NB4 (cell line): Measurements from ENCODE around the gene CACUL1.
"Not testable (repeated sequence)": the region's sequence is repeated elsewhere in the genome, so short reads cannot be mapped to it uniquely, and the experiment has no call there.

ENCODE experiments used
- DNase-seq: peaks from one replicate; pipeline ENCODE4 v3.0.0; 2010; ENCODE audit warnings: low read depth
- H3K4me3 ChIP-seq: one replicate; pipeline ENCODE4 v1.5.1; 2011; ENCODE audit warnings: mild to moderate bottlenecking, low read depth, low read length, moderate library complexity
- MYC ChIP-seq: IDR thresholded peaks from 2 replicates; pipeline ENCODE4 v1.6.1; 2011; ENCODE audit warnings: low read depth, low read length
- POLR2A ChIP-seq: IDR thresholded peaks from 2 replicates; pipeline ENCODE4 v1.6.1; 2011; ENCODE audit warnings: mild to moderate bottlenecking; ENCODE audit not compliant: insufficient read length; ENCODE audit errors: extremely low read depth
- TF ChIP-seq, protein P1 (sequence below): IDR thresholded peaks from one replicate; pipeline ENCODE4 v1.5.1; 2012; ENCODE audit warnings: low read depth, low read length
- TF ChIP-seq, protein P2 (sequence below): IDR thresholded peaks from 2 replicates; pipeline ENCODE4 v1.6.1; 2011; ENCODE audit warnings: low read depth, low read length

The CACUL1 gene

DNA sequence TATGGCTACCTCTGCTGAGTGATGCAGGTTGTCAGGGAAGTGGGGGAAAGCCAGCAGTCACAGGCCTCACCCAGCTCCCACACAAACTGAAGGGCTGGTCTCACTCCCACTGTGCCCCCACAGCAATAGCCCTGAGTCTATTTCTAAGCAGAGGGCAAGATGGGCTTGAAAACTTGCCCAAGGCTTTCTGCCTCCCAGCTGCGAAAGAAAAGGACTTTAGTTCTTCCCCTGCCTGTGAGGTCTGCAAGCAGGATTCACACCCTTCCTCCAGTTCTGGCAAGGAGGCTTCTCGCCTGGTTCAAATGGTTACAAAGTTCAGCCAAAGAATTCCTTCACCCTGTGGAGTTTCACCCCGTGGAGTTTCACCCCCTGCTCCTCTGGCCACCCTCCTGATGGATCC lies 96.0 kb downstream of the CACUL1 start:
- no peak for DNase-seq
- H3K4me3 ChIP-seq = no peak overlapping the region
- TF ChIP-seq, protein P1, sequence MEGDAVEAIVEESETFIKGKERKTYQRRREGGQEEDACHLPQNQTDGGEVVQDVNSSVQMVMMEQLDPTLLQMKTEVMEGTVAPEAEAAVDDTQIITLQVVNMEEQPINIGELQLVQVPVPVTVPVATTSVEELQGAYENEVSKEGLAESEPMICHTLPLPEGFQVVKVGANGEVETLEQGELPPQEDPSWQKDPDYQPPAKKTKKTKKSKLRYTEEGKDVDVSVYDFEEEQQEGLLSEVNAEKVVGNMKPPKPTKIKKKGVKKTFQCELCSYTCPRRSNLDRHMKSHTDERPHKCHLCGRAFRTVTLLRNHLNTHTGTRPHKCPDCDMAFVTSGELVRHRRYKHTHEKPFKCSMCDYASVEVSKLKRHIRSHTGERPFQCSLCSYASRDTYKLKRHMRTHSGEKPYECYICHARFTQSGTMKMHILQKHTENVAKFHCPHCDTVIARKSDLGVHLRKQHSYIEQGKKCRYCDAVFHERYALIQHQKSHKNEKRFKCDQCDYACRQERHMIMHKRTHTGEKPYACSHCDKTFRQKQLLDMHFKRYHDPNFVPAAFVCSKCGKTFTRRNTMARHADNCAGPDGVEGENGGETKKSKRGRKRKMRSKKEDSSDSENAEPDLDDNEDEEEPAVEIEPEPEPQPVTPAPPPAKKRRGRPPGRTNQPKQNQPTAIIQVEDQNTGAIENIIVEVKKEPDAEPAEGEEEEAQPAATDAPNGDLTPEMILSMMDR = no peak
- TF ChIP-seq, protein P2, sequence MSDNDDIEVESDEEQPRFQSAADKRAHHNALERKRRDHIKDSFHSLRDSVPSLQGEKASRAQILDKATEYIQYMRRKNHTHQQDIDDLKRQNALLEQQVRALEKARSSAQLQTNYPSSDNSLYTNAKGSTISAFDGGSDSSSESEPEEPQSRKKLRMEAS = no peak
- TF ChIP-seq MYC = no peak
- no peak for TF ChIP-seq POLR2A

DNA sequence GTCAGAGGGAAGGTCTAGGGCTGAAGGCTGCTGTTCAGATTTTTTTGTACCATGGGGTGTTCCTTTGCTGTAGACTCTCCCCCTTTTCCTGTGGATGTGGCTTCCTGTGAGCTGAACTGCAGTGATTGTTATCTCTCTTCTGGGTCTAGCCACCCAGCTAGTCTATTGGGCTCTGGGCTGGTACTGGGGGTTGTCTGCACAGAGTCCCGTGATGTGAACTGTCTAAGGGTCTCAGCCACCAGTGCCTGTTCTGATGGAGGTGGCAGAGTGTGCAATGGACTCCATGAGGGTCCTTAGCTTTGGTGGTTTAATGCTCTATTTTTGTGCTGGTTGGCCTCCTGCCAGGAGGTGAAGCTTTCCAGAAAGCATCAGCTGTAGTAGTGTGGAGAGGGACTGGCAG lies 96.6 kb downstream of the CACUL1 start:
- not testable (repeated sequence) for DNase-seq, H3K4me3 ChIP-seq

DNA sequence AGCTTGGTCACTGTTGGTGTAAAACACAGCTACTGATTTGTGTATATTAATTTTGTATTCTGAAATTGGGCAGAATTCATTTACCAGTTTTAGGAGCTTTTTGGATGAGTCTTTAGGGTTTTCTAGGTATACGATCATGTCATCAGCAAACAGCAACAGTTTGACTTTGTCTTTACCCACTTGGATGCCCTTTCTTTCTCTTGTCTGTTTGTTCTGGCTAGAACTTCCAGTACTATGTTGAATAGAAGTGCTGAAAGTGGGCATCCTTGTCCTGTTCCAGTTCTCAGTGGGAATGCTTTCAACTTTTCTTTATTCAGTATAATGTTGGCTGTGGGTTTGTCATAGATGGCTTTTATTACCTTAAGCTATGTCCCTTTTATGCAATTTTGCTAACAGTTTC lies 109.5 kb downstream of the CACUL1 start:
- not testable (repeated sequence) for DNase-seq

DNA sequence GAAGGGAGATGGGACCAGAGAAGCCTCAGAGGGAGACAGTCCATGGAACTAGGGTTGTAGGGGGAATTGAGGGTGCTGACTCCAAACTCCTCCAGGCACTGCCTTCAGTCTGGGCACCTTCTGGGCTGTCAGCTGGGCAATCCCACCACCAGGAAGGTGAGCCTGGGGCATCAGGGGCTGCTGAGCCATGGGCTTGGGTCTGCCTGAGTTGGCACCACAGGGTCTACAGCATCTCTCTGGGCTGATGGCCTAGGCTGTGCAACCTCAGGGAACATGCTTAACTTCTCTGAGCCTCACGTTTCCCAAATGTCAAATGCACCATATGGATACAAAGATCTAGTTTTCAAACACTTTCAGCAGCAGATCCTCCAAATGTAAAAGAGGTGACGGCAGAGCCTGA lies 112.5 kb downstream of the CACUL1 start:
- DNase-seq = no peak
- TF ChIP-seq, protein P2 = no peak
- TF ChIP-seq POLR2A (no peak), MYC (no peak)
- TF ChIP-seq, protein P1 = no peak

More for the DNA sequence above, 109.5 kb downstream of the CACUL1 start:
- H3K4me3 ChIP-seq = not testable (repeated sequence)

DNA sequence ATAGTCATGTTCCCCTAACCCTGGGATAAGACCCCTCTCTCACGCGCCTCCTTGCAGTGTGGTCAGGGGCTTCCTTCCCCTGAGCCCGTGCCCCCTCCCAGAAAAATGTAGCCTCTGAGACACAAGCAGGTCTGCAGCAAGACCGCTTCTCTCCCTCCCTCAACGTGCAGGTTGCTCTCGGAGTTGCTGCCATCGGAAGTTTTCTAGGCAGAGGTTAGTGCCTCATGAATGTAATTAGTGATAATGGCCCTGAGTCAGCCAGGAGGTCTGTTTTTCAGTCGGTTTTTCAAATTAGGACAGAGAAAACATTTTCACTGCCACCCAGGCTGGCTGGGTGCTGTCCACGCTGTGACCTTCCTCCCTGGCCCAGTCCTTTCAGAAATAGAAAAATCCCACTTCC lies 116.1 kb downstream of the CACUL1 start:
- no peak overlapping the region for H3K4me3 ChIP-seq
- TF ChIP-seq, protein P2 = no peak
- no peak for TF ChIP-seq MYC
- TF ChIP-seq, protein P1 = no peak
- no peak for TF ChIP-seq POLR2A
- no peak for DNase-seq

More for the DNA sequence above, 112.5 kb downstream of the CACUL1 start:
- no peak overlapping the region for H3K4me3 ChIP-seq

DNA sequence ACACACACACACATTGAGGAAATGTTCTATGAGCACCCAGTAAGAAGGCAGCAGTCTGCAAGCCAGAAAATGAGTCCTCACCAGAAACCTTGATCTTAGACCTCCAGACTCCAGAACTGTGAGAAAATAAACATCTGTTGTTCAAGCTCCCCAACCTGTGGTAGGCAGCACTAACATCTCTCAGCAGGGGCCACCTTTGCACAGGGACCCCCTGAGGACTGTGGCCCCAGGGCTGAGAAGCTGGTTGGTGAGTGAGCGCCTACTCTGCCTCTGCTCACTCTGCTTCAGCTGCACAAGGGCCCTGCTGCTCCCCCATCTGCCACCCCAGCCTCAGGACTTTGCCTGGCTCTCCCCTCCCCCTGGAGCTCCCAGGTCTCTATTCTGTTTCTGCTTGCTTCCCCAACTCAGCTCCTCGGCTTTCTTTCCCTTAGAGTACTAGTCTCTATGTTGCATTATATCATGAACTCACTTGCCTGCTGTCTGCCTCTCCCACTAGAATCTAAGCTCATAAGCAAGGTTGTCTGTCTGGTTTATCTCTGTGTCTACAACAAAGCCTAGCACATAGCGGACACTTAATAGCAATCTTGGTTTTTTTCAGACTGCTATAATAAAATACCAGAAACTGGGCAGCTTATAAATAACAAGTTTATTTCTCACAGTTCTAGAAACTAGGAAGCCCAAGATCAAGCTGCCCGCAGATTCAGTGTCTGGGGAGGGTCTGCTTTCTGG lies 118.9 kb downstream of the CACUL1 start:
- TF ChIP-seq MYC = no peak
- TF ChIP-seq POLR2A = no peak
- TF ChIP-seq, protein P1 = no peak
- TF ChIP-seq, protein P2 = no peak
- H3K4me3 ChIP-seq = no peak overlapping the region
- DNase-seq = no peak

DNA sequence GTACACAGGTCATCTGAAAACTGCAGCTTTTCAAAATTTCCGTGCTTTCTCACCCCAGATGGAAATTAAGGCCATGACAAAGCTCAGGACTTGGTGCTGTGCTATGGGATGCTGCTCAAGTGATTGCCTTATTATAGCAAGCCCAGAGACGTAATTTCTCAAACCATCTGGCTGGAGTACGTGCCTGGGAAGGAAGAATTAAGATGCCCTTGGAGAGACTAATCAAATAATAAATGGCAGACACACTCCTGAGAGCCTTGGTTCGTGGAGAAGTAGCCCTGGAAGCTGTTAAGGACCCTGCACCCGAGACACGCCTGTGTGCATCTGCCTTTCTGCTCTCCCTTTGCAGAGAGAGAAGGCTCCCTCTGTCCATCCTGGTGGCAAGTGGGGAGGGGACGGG lies 121.0 kb downstream of the CACUL1 start:
- TF ChIP-seq POLR2A = no peak
- no peak for TF ChIP-seq MYC
- TF ChIP-seq, protein P2 = no peak
- TF ChIP-seq, protein P1 = no peak
- H3K4me3 ChIP-seq = no peak overlapping the region
- no peak for DNase-seq
